ENCODE results near the gene CXCR5.
"Not testable (repeated sequence)": the region's sequence is repeated elsewhere in the genome, so short reads cannot be mapped to it uniquely, and the experiment has no call there.

CXCR5 gene

GRCh38 chr11:118883368-118884071, at the start of gene CXCR5:
CXCR5 (plus strand) TSS chr11:118883892; CDS start chr11:118883942, 50 bp downstream.
- no peak within 1 kb of the TSS for H3K9ac ChIP-seq (ENCODE audit: low read length)
- H3K27me3 ChIP-seq (ENCODE audit: control insufficient read depth, insufficient read depth, low read length) = no peaks in the 10 kb centered on the region
- H3K36me3 ChIP-seq (ENCODE audit: control insufficient read depth, low read depth, low read length) = no peaks in the 10 kb centered on the region
- H3K4me3 ChIP-seq (ENCODE audit: low read length) = no peak within 1 kb of the TSS
- no peak within 1 kb of the TSS for H3K27ac ChIP-seq (ENCODE audit: low read length)
- H3K4me1 ChIP-seq (ENCODE audit: control insufficient read depth, low read depth, low read length) = peaks cover 13% of the 10 kb centered on the region
- no peaks in the 10 kb centered on the region for H3K9me3 ChIP-seq (ENCODE audit: control insufficient read depth, low read depth, low read length)

- Histone ChIP-seq H3K27ac (ENCODE audit: low read length) (no peak overlapping the region), H3K9me3 (ENCODE audit: control insufficient read depth, low read depth, low read length) (no peaks in the 10 kb centered on the region), H3K4me3 (ENCODE audit: low read length) (no peak overlapping the region), H3K36me3 (ENCODE audit: control insufficient read depth, low read depth, low read length) (no peaks in the 10 kb centered on the region), H3K9ac (ENCODE audit: low read length) (no peak overlapping the region), H3K4me1 (ENCODE audit: control insufficient read depth, low read depth, low read length) (no peaks in the 10 kb centered on the region), H3K27me3 (ENCODE audit: control insufficient read depth, insufficient read depth, low read length) (no peaks in the 10 kb centered on the region)
Measured at GRCh38 chr11:118834427-118835028, 49.2 kb upstream of the CXCR5 start.

DNA sequence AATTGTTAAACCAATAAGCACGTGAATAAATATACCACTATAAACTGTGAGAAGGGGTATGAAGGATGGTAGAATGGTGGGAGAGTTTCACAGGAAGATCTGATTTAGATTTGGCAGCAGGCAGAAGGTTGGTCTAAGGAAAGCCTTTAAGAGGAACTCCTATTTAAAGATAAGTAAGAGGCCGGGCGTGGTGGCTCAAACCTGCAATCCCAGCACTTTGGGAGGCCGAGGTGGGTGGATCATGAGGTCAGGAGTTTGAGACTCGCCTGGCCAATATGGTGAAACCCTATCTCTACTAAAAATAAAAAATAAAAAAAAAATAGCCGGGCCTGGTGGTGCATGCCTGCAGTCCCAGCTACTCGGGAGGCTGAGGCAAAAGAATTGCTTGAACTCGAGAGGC, 45.8 kb upstream of the CXCR5 start:
- Histone ChIP-seq H3K27ac (ENCODE audit: low read length) (no peak overlapping the region), H3K4me3 (ENCODE audit: low read length) (no peak overlapping the region), H3K9me3 (ENCODE audit: control insufficient read depth, low read depth, low read length) (no peaks in the 10 kb centered on the region), H3K4me1 (ENCODE audit: control insufficient read depth, low read depth, low read length) (no peaks in the 10 kb centered on the region), H3K27me3 (ENCODE audit: control insufficient read depth, insufficient read depth, low read length) (no peaks in the 10 kb centered on the region), H3K9ac (ENCODE audit: low read length) (no peak overlapping the region), H3K36me3 (ENCODE audit: control insufficient read depth, low read depth, low read length) (no peaks in the 10 kb centered on the region)

DNA sequence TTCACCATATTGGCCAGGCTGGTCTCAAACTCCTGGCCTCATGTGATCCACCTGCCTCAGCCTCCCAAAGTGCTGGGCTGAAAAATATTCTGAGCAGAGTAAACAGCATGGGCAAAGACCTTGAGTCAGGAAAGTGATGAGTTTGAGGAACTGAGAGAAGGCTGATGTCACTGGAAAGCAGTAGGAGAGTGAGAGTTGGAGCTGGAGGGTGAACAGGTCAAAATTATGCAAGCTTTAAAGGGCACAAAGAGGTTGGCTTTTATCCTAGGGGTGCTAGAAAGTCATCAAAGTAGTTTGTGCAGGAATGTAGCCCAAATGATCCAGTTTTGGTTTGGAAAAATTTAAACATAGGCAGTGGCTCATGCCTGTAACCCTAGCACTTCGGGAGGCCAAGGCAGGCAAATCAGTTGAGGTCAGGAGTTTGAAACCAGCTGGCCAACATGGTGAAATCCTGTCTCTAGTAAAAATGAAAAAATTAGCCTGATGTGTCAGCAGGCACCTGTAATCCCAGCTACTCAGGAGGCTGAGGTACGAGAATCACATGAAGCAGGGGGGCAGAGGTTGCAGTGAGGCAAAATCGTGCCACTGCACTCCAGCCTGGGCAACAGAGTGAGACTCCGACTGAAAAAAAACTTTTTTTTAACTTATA, 44.7 kb upstream of the CXCR5 start:
- H3K4me1 ChIP-seq (ENCODE audit: control insufficient read depth, low read depth, low read length) = no peaks in the 10 kb centered on the region
- H3K4me3 ChIP-seq (ENCODE audit: low read length) = no peak overlapping the region
- H3K9me3 ChIP-seq (ENCODE audit: control insufficient read depth, low read depth, low read length) = no peaks in the 10 kb centered on the region
- H3K36me3 ChIP-seq (ENCODE audit: control insufficient read depth, low read depth, low read length) = no peaks in the 10 kb centered on the region
- H3K9ac ChIP-seq (ENCODE audit: low read length) = no peak overlapping the region
- H3K27me3 ChIP-seq (ENCODE audit: control insufficient read depth, insufficient read depth, low read length) = no peaks in the 10 kb centered on the region
- no peak overlapping the region for H3K27ac ChIP-seq (ENCODE audit: low read length)

DNA sequence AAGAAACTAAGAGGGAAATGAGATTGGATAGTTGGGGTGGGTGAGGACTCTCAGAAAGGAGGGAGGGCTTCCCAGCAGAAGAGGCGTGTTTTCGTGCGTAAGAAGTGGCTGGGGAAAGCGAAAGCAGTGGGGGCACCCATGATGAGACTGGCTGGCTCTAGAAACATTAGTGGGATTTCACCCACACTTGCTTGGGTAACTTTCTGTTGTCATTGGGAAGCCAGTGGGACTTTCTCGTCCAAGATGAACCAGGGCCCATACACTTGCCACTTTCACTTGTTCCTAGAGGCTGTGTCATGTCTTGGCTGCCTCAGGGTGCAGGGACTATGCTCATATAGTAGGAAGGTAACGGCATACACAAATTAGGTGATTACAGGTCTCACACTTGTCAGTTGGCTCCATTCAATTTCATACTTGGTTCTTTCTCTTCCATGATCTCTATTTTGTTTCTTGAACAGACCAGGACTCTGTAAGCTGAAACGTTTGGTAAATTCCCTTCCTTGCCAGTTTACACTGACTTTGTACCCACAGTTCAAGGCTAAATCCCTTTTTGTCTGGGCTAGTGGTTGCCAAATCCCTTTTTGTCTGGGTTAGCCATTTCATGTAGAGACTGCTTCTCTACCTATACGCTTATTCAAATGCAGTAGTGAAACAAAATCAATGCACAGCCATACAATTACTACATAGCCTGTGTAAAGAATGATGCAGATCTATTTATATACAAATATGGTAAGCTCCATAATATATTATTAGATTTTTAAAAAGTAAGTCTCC, 42.0 kb upstream of the CXCR5 start:
- Histone ChIP-seq H3K27ac (ENCODE audit: low read length) (no peak overlapping the region), H3K36me3 (ENCODE audit: control insufficient read depth, low read depth, low read length) (no peaks in the 10 kb centered on the region), H3K9ac (ENCODE audit: low read length) (no peak overlapping the region), H3K9me3 (ENCODE audit: control insufficient read depth, low read depth, low read length) (no peaks in the 10 kb centered on the region), H3K4me1 (ENCODE audit: control insufficient read depth, low read depth, low read length) (peaks cover 5% of the 10 kb centered on the region), H3K27me3 (ENCODE audit: control insufficient read depth, insufficient read depth, low read length) (no peaks in the 10 kb centered on the region), H3K4me3 (ENCODE audit: low read length) (no peak overlapping the region)

- Histone ChIP-seq H3K36me3 (ENCODE audit: control insufficient read depth, low read depth, low read length) (no peaks in the 10 kb centered on the region), H3K4me3 (ENCODE audit: low read length) (no peak overlapping the region), H3K27me3 (ENCODE audit: control insufficient read depth, insufficient read depth, low read length) (no peaks in the 10 kb centered on the region), H3K4me1 (ENCODE audit: control insufficient read depth, low read depth, low read length) (peaks cover 5% of the 10 kb centered on the region), H3K9ac (ENCODE audit: low read length) (no peak overlapping the region), H3K9me3 (ENCODE audit: control insufficient read depth, low read depth, low read length) (no peaks in the 10 kb centered on the region), H3K27ac (ENCODE audit: low read length) (no peak overlapping the region)
Measured at GRCh38 chr11:118842369-118842768, 41.3 kb upstream of the CXCR5 start.

DNA sequence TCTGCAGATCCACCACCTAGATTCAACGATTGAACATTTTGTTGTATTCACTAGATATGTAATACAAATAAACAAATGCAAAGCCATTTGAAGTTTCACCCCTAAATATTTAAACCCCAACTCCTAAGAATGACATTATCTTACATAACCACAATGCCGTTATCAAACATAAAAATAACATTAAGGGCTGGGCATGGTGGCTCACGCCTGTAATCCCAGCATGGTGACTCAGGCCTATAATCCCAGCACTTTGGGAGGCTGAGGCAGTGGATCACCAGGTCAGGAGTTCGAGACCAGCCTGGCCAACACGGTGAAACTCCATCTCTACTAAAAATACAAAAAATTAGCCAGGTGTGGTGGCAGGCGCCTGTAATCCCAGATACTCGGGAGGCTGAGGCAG, 40.8 kb upstream of the CXCR5 start:
- not testable (repeated sequence) for H3K27ac ChIP-seq (ENCODE audit: low read length); H3K27me3 ChIP-seq (ENCODE audit: control insufficient read depth, insufficient read depth, low read length); H3K4me1 ChIP-seq (ENCODE audit: control insufficient read depth, low read depth, low read length); H3K36me3 ChIP-seq (ENCODE audit: control insufficient read depth, low read depth, low read length); H3K9me3 ChIP-seq (ENCODE audit: control insufficient read depth, low read depth, low read length); H3K4me3 ChIP-seq (ENCODE audit: low read length); H3K9ac ChIP-seq (ENCODE audit: low read length)

- no peaks in the 10 kb centered on the region for H3K9me3 ChIP-seq (ENCODE audit: control insufficient read depth, low read depth, low read length)
- H3K27ac ChIP-seq (ENCODE audit: low read length) = no peak overlapping the region
- peaks cover 5% of the 10 kb centered on the region for H3K4me1 ChIP-seq (ENCODE audit: control insufficient read depth, low read depth, low read length)
- no peak overlapping the region for H3K9ac ChIP-seq (ENCODE audit: low read length)
- no peaks in the 10 kb centered on the region for H3K27me3 ChIP-seq (ENCODE audit: control insufficient read depth, insufficient read depth, low read length)
- H3K4me3 ChIP-seq (ENCODE audit: low read length) = no peak overlapping the region
- H3K36me3 ChIP-seq (ENCODE audit: control insufficient read depth, low read depth, low read length) = no peaks in the 10 kb centered on the region
Measured at GRCh38 chr11:118843565-118843964, 40.1 kb upstream of the CXCR5 start.

GRCh38 chr11:118845369-118845768, 38.3 kb upstream of the CXCR5 start:
- no peaks in the 10 kb centered on the region for H3K36me3 ChIP-seq (ENCODE audit: control insufficient read depth, low read depth, low read length)
- H3K9ac ChIP-seq (ENCODE audit: low read length) = no peak overlapping the region
- peaks cover 5% of the 10 kb centered on the region for H3K4me1 ChIP-seq (ENCODE audit: control insufficient read depth, low read depth, low read length)
- no peak overlapping the region for H3K27ac ChIP-seq (ENCODE audit: low read length)
- no peak overlapping the region for H3K4me3 ChIP-seq (ENCODE audit: low read length)
- H3K27me3 ChIP-seq (ENCODE audit: control insufficient read depth, insufficient read depth, low read length) = no peaks in the 10 kb centered on the region
- no peaks in the 10 kb centered on the region for H3K9me3 ChIP-seq (ENCODE audit: control insufficient read depth, low read depth, low read length)

DNA sequence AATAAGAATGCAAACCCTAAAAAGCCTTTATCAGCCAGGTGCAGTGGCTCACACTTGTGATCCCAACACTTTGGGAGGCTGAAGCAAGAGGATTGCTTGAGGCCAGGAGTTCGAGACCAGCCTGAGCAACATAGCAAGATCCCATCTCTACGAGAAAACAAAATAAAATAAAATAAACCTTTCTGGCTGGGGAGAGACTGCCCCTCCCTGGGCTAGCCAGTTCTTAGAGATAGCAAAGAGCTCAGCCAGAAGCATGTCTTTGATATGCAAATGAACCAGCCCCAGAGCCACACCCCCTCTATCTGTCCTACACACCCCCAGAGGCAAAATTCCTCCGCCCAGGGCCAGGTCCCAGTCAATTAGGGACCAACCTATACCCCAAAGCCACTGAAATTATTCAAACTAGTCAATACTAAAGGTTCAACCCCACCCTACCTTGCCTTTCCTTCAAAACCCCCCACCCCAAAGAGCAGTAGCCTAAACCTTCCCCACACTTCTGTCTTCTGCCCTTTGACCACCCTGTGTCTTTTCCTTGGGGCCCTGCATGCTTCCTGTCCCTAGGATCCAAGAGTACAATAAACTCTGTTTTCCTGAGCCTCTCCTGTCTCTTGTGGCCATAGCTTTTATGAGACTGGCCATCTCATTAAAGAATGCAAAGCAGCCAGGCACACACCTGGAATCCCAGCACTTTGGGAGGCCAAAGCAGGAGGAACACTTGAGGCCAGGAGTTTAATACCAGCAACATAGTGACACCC, 37.3 kb upstream of the CXCR5 start:
- H3K27ac ChIP-seq (ENCODE audit: low read length) = no peak overlapping the region
- H3K27me3 ChIP-seq (ENCODE audit: control insufficient read depth, insufficient read depth, low read length) = no peaks in the 10 kb centered on the region
- H3K9ac ChIP-seq (ENCODE audit: low read length) = no peak overlapping the region
- peaks cover 5% of the 10 kb centered on the region for H3K4me1 ChIP-seq (ENCODE audit: control insufficient read depth, low read depth, low read length)
- no peaks in the 10 kb centered on the region for H3K9me3 ChIP-seq (ENCODE audit: control insufficient read depth, low read depth, low read length)
- H3K4me3 ChIP-seq (ENCODE audit: low read length) = no peak overlapping the region
- H3K36me3 ChIP-seq (ENCODE audit: control insufficient read depth, low read depth, low read length) = no peaks in the 10 kb centered on the region

GRCh38 chr11:118849825-118850224, 33.9 kb upstream of the CXCR5 start:
- H3K27ac ChIP-seq (ENCODE audit: low read length) = no peak overlapping the region
- no peak overlapping the region for H3K9ac ChIP-seq (ENCODE audit: low read length)
- H3K36me3 ChIP-seq (ENCODE audit: control insufficient read depth, low read depth, low read length) = no peaks in the 10 kb centered on the region
- H3K4me1 ChIP-seq (ENCODE audit: control insufficient read depth, low read depth, low read length) = peaks cover 5% of the 10 kb centered on the region
- no peaks in the 10 kb centered on the region for H3K27me3 ChIP-seq (ENCODE audit: control insufficient read depth, insufficient read depth, low read length)
- no peak overlapping the region for H3K4me3 ChIP-seq (ENCODE audit: low read length)
- no peaks in the 10 kb centered on the region for H3K9me3 ChIP-seq (ENCODE audit: control insufficient read depth, low read depth, low read length)

Data from iPS-18a (cell line).